Chondrocyte (in vitro differentiated cells): ENCODE data around the gene SOBP. TPM values are rescaled to one million over a fixed set of nuclear protein-coding genes. Genes with fewer than 3 reads are reported as not detected.

Experiments used
- DNase-seq: peaks from one replicate; pipeline ENCODE4 v3.0.0; 2021; ENCODE audit warnings: mixed read lengths, low spot score
- H3K27ac Mint-ChIP-seq: one replicate; pipeline ENCODE4 v1.8.0; 2021; ENCODE audit warnings: mild to moderate bottlenecking, moderate library complexity, mixed read lengths; ENCODE audit not compliant: unreplicated experiment
- H3K27me3 Mint-ChIP-seq: 2 replicates; pipeline ENCODE4 v1.8.0; 2021; ENCODE audit warnings: low read depth, mixed read lengths
- H3K36me3 Mint-ChIP-seq: 2 replicates; pipeline ENCODE4 v1.8.0; 2021; ENCODE audit warnings: low read depth, mixed read lengths
- H3K4me1 Mint-ChIP-seq: 2 replicates; pipeline ENCODE4 v1.8.0; 2021; ENCODE audit warnings: low read depth, mild to moderate bottlenecking, mixed read lengths
- H3K4me3 Mint-ChIP-seq: one replicate; pipeline ENCODE4 v1.8.0; 2021; ENCODE audit warnings: mild to moderate bottlenecking, moderate library complexity, mixed read lengths; ENCODE audit not compliant: unreplicated experiment
- H3K9me3 Mint-ChIP-seq: 2 replicates; pipeline ENCODE4 v1.8.0; 2021; ENCODE audit warnings: low read depth, mixed read lengths
- CTCF ChIP-seq: fragments of 200-600 bp; sonication (generic); IDR thresholded peaks from 2 replicates; pipeline ENCODE4 v1.5.0; 2021; ENCODE audit warnings: antibody characterized with exemption, mild to moderate bottlenecking, moderate library complexity
- total RNA-seq: library from RNA; stranded (reverse); gene quantifications from 3 replicates; pipeline ENCODE4 v1.2.1, GENCODE V29; 2021

SOBP gene
- total RNA-seq, 1 donor from 2014 or later = 6.6 TPM

GRCh38 chr6:107633680-107634323 is 143.9 kb downstream of the SOBP start:
- DNase-seq = no peak
- no peak overlapping the region for H3K4me3 Mint-ChIP-seq
- TF ChIP-seq CTCF = no peak
- no peaks in the 10 kb centered on the region for H3K4me1 Mint-ChIP-seq
- no peaks in the 10 kb centered on the region for H3K9me3 Mint-ChIP-seq
- H3K27me3 Mint-ChIP-seq = no peaks in the 10 kb centered on the region
- H3K27ac Mint-ChIP-seq = no peak overlapping the region
- H3K36me3 Mint-ChIP-seq = peaks cover 11% of the 10 kb centered on the region

- H3K27me3 Mint-ChIP-seq = no peaks in the 10 kb centered on the region
- H3K4me1 Mint-ChIP-seq = no peaks in the 10 kb centered on the region
- no peak for TF ChIP-seq CTCF
- peaks cover 11% of the 10 kb centered on the region for H3K36me3 Mint-ChIP-seq
- H3K9me3 Mint-ChIP-seq = no peaks in the 10 kb centered on the region
- no peak overlapping the region for H3K27ac Mint-ChIP-seq
- DNase-seq = no peak
- no peak overlapping the region for H3K4me3 Mint-ChIP-seq
Observed at GRCh38 chr6:107634324-107635056, 144.6 kb downstream of the SOBP start.

- Mint-ChIP-seq H3K27ac (no peak overlapping the region), H3K9me3 (no peaks in the 10 kb centered on the region), H3K4me1 (no peaks in the 10 kb centered on the region), H3K36me3 (peaks cover 11% of the 10 kb centered on the region), H3K27me3 (no peaks in the 10 kb centered on the region), H3K4me3 (no peak overlapping the region)
- no peak for TF ChIP-seq CTCF
- DNase-seq = no peak
Observed at GRCh38 chr6:107635057-107635515, 145.2 kb downstream of the SOBP start.

- H3K9me3 Mint-ChIP-seq = no peaks in the 10 kb centered on the region
- H3K27me3 Mint-ChIP-seq = no peaks in the 10 kb centered on the region
- no peak overlapping the region for H3K27ac Mint-ChIP-seq
- no peak for DNase-seq
- no peak overlapping the region for H3K4me3 Mint-ChIP-seq
- peaks cover 11% of the 10 kb centered on the region for H3K36me3 Mint-ChIP-seq
- TF ChIP-seq CTCF = no peak
- no peaks in the 10 kb centered on the region for H3K4me1 Mint-ChIP-seq
Observed at GRCh38 chr6:107636486-107636885, 146.6 kb downstream of the SOBP start.

- Mint-ChIP-seq H3K9me3 (no peaks in the 10 kb centered on the region), H3K27me3 (no peaks in the 10 kb centered on the region), H3K36me3 (peaks cover 11% of the 10 kb centered on the region), H3K4me3 (no peak overlapping the region), H3K27ac (no peak overlapping the region), H3K4me1 (no peaks in the 10 kb centered on the region)
- DNase-seq = no peak
- no peak for TF ChIP-seq CTCF
Observed at GRCh38 chr6:107637316-107638315, 147.7 kb downstream of the SOBP start.
